H4 (cell line): ENCODE results near the gene PCBP3. TPM values are rescaled to one million over a fixed set of nuclear protein-coding genes. Genes with fewer than 3 reads are reported as not detected.
A peak's percentile ranks its signal among the peaks of the same experiment; 100 is the strongest.
"Not testable (repeated sequence)": the region's sequence is repeated elsewhere in the genome, so short reads cannot be mapped to it uniquely, and the experiment has no call there.

ENCODE experiments used
- DNase-seq: peaks from one replicate; pipeline ENCODE4 v3.0.0-alpha.2; 2015; ENCODE audit warnings: low spot score
- total RNA-seq: library from RNA; depleted of rRNA; stranded (reverse); fragments of >200 nt; shearing (Covaris generic); gene quantifications from 2 replicates; pipeline ENCODE4 v1.2.3, GENCODE V29; 2014

Gene PCBP3
- total RNA-seq, 1 experiment from 2014 or later = 6.1 TPM

DNA sequence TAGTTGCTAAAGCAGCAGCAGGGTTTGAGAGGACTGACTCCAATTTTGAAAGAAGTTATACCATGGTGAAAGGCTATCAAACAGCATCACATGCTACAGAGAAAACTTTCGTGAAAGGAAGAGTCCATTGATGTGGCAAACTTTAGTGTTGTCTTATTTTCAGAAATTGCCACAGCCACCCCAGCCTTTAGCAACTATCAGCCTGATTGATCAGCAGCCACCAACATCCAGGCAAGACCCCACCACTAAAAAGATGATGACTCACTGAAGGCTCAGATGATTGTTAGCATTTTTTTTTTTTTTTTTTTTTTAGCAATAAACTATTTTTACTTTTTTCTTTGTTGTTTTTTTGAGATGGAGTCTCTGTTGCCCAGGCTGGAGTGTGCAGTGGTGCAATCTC is 35.3 kb downstream of the PCBP3 start:
- not testable (repeated sequence) for DNase-seq

DNA sequence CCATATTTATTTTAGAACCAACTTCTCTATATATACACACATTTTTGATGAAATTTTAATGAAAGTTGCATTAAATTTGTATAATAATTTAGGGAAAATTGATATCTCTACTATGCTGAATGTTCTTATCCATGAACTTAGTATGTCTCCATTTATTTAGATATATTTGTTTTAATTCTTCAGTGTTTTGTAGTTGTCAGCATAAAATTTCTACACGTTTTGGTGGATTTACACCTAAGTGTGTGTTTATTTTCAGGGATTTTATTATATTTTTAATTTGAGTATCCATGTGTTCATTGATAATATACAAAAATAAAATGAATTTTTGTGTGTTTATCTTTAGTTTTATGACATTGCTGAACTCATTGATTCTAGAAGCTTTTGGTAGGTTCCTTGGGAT is 36.7 kb downstream of the PCBP3 start:
- no peak for DNase-seq

DNA sequence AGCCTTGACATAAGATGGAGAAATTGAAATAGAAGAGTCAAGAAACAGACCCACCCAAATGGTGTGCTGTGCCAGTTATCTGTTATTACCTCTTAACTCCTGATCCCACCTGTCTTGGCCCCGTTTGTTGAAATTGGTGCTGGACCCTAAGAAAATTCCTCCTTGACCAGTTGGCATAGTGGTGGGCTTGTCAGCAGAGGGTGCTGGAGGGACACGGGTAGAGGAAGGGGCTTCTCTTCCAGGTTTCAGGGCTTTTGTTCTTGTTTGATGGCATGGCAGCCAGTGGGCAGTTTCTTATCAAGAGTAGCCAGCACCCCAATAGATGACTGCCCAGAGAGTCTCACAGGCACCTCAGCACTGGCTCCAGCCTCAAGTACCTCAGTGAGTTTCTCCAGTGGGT is 51.6 kb downstream of the PCBP3 start:
- DNase-seq = no peak

DNA sequence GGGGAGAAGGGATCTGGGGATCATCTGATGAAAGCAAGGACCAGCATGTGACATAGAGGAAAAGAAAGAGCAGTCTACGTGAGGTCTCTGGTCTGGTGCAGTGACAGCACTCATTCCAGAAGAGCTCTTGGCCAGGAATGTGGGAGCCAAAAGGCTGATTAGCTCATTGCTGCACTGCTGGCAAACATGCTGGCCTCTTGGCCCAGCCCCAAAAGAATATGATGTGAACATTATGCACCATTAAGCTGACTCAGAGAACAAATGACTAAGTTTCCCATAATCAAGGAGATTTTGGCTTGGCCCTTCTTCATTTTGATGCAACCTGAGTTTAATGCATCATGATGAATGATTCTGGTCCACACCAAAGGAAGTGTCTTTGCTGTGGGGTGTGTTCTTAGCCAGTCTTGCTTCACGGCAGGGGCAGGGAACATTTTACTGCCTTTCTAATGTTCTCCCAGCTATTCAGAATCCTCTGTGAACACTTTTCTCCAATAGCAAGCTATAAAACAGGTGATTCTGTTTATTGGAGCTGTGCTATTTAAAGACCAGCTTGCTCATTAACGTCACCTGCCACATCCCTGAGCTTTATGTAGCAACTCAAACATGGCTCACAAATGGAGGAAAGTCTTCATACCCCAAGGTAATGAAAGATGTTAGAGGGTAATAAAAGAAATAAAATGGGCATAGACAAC is 55.1 kb downstream of the PCBP3 start:
- DNase-seq = peak; percentile 43

DNA sequence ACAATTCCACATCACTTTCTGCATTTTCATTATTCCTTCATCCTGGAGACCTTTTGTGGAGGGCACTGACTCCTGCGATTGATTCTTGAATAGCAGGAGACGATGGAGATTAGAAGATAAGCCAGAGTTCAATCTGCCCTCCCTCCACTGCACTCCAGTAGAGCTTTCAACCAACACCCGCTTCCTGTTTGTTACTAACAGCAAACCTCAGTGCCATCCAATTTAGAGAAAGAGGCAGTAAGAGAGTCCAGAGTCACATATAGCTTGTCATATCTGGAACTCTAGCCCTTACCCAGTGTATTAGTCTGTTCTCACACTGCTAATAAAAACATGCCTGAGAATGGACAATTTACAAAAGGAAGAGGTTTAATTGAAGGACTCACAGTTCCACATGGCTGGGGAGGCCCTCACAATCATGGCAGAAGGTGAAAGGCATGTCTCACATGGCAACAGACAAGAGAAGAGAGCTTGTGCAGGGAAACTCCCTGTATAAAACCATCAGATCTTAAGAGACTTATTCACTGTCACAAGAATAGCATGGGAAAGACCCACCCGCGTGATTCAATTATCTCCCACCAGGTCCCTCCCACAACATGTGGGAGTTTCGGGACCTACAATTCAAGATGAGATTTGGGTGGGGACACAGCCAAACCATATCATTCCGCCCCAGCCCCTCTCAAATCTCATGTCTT is 55.9 kb downstream of the PCBP3 start:
- no peak for DNase-seq

DNA sequence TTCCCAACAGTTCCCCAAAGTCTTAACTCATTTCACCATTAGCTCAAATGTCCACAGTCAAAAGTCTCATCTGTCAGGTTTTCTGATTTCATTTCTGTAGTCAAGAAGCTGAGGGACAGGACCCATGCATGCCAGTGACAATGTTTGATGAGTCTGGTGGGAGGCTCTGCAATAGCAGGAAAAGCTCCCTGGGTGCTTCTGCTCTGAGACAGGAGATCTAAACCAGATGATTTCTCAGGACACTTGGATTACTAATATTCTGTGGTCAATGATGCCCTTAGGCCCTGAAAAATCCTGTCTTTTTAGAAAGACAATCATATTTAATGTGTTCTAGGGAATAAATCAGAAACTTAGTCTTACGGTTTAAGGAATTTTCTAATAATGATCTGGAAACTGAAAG is 56.4 kb downstream of the PCBP3 start:
- no peak for DNase-seq

DNA sequence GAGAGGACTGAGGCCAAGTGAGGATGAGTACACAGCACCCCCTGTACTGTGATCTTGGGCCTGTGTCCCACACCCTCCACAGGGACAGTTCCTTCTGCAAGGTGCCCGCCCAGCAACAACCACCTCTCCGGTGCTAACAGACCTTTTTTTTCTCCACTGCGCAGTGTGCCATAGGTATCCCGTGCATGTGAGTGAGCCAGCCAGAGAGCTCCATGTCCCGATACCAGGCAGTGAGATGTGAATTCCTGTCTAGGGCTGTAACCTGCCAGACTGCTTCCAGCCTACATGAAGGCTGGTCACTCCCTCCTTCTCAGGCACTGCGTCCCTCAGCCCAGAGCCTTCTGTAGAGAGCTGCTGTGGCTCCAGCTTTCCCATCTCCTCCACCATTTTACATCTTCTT is 56.9 kb downstream of the PCBP3 start:
- no peak for DNase-seq

DNA sequence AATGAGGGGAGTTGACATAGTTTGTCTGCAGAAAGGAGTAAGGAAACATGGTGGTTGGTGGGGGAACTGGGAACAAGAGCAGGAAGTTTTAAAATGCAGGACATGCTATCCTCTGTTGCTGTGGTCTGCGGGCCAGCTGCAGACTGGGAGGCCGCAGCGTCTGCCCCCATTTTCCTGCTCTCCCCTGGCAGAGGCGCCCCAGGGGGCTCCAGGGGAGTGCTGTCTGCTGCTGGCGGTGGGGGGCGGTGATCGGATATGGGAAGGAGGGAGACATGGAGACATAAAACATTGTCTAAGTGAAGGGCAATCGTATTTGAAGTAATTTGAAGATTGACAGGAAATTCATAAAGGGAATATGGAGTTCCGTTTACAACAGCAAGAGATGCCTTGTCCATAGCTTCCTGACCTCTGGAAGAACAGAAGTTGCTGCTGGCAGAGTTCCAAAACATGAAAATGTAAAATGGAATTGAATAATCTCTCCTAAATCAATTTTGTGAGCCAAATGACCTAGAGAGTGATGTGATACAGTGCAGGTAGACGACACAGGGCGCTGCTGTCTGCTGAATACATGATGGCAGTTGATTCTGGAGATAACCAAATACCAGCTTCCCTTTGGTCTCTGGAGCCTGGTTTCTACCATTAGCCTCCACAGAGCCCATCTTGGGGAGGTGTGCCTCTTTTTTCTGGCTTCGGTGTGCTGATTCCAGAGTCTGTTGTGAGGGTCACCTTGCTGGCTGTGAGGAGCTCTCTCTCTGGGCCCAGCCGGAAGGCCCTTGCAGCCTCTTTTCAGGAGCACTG is 61.0 kb downstream of the PCBP3 start:
- no peak for DNase-seq

DNA sequence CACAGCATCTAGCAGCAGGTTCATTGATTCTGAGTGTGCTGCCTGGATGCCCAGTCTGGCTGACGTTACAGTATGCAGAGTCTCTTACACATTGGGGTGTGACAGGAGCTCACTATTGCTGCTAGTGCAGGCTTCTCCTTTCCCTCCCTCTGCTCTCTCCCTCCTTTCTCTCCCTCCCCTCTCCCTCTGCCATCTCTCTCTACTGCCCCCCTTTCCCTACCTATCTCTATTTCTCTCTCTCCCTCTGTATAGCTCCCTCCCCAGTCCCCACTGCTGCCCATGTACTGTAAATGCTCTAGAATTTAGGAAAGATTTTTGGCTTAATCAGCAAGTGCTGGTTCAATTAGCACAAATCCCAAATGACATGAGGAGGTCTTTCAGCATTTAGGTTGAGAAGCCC is 62.8 kb downstream of the PCBP3 start:
- no peak for DNase-seq

DNA sequence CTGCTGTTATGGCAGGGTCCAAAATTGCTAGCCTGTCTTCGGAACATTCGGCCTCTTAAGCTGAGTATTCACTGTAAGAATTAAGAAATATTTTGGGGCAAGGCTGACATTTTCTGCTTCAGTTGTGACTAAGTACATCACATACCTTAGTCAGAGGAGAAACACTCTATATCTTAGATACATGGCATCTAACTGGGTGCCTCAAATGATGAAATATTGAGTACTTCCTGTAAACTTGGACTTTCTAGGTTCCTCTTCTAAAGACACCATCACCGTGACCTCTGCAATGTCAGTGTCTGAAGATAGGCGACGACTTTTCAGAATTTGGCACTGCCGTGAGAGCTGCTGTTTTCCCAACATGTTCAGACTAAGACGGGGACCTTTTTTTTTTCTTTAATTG is 65.6 kb downstream of the PCBP3 start:
- no peak for DNase-seq

DNA sequence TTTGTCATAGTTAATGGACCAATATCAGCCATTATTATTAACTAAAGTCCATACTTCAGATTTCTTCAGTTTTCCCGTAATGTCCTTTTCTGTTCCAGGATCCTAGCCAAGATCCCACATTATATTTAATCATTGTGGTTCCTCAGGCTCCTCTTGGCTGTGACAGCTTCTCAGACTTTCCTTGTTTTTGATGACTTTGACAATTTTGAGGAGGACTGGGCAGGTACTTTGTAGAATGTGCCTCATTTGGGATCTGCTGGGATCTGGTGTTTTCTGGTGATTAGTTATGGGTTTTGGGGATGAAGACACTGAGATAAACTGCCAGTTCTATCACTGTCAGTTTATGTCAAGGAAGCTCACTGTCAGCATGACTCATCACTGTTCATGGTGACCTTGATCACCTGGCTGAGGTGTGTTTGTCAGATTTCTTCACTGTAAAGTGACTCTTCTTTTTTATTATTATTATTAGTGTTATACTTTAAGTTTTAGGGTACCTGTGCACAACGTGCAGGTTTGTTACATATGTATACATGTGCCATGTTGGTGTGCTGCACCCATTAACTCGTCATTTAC is 66.3 kb downstream of the PCBP3 start:
- no peak for DNase-seq

DNA sequence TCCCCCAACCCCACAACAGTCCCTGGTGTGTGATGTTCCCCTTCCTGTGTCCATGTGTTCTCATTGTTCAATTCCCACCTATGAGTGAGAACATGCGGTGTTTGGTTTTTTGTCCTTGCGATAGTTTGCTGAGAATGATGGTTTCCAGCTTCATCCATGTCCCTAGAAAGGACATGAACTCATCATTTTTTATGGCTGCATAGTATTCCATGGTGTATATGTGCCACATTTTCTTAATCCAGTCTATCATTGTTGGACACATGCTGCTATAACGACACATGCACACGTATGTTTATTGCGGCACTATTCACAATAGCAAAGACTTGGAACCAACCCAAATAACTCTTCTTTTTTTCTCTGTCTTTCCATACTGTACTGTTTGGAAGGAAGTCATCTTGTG is 66.8 kb downstream of the PCBP3 start:
- DNase-seq = not testable (repeated sequence)

DNA sequence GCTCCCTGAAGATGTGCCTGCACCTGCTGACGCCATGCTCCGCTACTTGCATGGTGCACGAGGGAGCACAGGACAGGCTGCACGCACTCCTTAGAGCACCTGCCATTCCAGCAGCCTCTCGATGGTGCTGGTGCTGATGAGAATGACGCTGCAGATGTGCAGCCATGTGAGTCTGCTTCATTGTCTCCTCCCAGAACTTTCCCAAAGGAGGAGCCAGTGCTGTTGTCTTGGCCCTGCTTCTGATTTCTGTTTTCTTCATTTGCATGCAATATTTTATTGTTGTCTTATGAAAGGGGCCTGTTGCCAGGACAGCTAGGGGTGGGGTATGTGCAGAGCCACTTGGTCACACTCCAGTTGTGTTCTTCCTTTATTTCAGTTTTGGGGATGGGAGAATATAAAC is 70.1 kb downstream of the PCBP3 start:
- DNase-seq = no peak

DNA sequence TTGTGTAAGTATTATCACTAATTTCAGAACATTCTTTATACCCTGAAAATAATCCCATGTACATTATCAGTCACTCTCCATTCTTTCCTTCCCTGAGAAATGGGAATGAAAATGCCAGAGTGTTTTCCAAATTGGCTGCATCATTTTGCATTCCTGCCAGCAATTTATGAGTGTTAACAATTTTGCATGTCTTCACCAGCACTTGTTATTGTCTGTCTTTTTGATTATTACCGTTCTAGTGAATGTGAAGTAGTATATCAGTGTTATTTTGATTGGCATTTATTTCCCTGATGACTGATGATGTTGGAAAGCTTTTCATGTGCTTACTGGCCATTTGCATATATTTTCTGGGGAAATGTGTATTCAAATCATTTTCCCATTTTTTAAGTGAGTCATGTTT is 71.9 kb downstream of the PCBP3 start:
- no peak for DNase-seq

DNA sequence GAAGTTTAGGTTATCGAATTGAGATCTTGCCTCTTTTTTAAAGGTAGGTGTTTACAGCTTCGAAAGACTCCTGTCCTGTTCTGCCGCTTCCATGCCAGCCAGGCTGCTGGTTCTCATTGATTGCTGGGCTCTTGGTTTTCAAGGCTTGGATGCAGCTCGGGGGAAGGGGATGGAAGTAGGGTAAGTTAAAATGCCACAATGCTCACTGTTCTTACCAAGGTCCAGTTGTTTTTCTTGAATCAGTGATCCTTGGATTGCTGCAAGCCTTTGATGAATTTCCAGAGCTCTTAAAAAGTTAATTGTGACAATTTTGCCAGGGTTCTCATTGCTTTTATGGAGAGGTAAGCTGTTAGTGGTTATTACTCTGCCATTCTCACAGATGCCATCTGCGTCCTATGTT is 74.9 kb downstream of the PCBP3 start:
- no peak for DNase-seq

DNA sequence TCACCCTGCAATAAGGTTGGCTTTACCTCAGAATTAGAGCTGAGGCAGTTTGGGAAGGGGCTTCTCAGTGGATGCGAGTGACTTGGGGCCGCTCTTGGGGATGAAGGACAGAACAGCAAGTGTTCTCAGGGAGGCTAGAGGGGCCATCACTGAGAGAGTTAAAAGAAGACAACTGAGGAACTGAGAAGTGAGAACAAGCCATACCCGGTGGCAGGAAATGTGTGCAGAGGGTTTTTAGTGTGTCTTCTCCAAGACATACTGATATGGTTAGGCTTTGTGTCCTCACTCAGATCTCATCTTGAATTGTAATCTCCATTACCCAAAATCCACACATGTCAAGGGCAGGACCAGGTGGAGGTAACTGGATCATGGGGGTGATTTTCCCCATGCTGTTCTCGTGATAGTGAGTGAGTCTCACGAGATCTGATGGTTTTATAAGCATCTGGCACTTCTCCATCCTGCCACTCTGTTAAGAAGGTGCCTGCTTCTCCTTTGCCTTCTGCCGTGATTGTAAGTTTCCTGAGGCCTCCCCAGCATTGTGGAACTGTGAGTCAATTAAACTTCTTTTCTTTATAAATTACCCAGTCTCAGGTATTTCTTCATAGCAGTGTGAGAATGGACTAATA is 75.8 kb downstream of the PCBP3 start:
- no peak for DNase-seq

DNA sequence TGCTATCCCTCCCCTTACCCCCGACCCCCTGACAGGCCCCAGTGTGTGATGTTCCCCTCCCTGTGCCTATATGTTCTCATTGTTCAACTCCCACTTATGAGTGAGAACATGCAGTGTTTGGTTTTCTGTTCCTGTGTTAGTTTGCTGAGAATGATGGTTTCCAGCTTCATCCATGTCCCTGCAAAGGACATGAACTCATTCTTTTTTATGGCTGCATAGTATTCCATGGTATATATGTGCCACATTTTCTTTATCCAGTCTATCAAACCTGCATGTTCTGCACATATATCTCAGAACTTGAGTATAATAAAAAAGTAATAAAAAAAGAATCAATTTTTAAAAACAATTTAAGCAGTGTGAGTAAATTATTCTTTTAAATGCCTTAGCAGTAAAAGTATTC is 76.7 kb downstream of the PCBP3 start:
- not testable (repeated sequence) for DNase-seq

DNA sequence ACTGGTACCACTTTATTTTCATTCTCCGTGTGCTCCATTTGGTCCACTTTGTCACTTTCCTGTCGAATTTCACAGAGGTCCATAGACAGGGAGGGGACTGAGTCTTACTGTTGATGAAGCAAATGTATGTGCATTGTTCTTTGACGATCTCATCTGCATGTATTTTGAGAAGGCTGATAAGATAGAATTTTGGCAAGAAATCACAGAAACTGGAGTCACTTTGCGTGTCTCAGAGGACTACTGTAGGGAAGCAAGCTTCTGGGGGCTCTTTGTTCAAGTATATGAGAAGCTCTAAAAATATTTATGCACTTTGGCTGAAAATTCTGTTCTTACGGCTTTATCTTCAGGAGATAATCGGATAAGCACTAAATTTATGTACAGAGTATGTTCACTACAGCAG is 78.1 kb downstream of the PCBP3 start:
- no peak for DNase-seq

DNA sequence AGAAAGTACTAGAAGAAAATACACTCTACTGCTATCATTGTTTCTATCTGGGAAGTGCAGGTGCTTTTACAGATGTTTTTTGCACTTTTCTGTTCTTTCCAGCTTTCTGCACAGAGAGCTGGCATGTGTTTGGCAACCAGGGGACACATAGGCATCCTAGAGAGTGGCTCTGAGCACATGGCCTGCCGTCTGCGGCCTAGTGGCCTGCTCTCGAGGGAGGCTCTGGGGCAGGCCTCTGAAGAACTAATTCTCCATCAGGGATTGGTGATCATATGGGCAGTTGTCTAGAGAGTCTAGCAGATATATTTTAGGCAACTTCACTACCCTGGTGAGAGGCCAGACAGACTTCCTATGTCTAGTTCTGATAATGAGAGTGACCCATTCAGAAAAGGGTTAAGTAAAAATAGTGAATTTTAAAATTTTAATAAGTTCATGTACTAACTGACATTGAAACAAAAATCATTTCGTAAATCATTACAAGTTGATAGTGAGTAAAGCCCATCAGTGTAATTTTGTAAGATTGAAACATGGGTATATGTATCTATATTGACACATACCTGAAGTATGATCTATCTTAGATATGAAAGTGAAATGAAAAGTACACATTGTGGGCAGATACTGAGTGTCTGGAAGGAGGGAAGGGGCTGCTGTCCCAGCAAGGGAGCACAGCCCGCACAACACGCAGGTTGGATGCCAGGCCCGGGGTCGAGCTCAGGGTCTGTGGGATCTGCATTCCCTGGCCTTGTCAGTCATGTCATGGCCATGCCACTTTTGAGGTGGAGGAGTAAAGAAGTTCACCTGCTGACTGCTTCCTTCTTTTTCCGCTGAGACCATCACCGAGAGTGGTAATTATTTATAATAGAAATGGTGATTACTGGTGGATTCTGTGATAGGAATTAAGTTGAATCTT is 79.8 kb downstream of the PCBP3 start:
- no peak for DNase-seq

DNA sequence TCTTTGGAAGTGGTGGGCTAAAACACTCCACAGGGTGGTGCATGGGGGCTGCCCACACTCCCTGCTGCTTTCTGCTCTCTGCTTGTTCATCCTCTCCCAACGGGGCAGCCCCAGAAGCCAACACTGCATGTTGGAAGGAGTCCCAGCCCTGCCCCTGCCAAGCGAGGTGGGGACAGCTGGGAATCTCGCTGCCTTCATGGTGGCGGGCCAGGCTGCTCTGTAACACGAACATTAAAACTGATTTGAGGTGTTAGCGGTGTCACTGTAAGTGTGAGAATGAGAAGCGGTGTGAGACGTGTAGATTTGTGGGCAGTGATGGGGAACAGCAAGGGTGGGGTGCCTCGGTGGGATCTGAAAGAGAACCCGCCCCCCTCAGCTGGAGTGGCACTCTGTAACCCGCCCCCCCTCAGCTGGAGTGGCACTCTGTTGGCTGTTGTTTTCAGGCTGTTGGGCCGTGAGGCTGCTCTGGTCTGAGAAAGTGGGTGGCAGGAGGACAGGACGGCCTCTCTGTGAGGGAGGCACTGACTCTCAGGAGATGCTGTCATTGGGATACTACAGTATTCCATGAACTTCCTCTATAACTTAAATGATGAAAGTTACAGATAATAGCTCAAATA is 80.9 kb downstream of the PCBP3 start:
- no peak for DNase-seq
